VCaP (cell line): ENCODE measurements around the gene RXRA.
A peak's percentile ranks its signal among the peaks of the same experiment; 100 is the strongest.

Source experiments
- H3K27ac ChIP-seq: fragments of 450-650 bp; 2 replicates; pipeline ENCODE4 v1.5.1; 2017
- TF ChIP-seq, protein P1 (sequence below): fragments of 450-650 bp; conservative IDR thresholded peaks from 2 replicates; pipeline ENCODE4 v1.5.1; 2017; ENCODE audit warnings: mild to moderate bottlenecking, moderate library complexity

RXRA gene

GRCh38 chr9:134339183-134339806 lies 13.0 kb downstream of the RXRA start:
- H3K27ac ChIP-seq, result peak overlapping the region; percentile 34; the same call in 1 of the 2 replicates
- TF ChIP-seq, protein P1, sequence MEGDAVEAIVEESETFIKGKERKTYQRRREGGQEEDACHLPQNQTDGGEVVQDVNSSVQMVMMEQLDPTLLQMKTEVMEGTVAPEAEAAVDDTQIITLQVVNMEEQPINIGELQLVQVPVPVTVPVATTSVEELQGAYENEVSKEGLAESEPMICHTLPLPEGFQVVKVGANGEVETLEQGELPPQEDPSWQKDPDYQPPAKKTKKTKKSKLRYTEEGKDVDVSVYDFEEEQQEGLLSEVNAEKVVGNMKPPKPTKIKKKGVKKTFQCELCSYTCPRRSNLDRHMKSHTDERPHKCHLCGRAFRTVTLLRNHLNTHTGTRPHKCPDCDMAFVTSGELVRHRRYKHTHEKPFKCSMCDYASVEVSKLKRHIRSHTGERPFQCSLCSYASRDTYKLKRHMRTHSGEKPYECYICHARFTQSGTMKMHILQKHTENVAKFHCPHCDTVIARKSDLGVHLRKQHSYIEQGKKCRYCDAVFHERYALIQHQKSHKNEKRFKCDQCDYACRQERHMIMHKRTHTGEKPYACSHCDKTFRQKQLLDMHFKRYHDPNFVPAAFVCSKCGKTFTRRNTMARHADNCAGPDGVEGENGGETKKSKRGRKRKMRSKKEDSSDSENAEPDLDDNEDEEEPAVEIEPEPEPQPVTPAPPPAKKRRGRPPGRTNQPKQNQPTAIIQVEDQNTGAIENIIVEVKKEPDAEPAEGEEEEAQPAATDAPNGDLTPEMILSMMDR, result no peak

DNA sequence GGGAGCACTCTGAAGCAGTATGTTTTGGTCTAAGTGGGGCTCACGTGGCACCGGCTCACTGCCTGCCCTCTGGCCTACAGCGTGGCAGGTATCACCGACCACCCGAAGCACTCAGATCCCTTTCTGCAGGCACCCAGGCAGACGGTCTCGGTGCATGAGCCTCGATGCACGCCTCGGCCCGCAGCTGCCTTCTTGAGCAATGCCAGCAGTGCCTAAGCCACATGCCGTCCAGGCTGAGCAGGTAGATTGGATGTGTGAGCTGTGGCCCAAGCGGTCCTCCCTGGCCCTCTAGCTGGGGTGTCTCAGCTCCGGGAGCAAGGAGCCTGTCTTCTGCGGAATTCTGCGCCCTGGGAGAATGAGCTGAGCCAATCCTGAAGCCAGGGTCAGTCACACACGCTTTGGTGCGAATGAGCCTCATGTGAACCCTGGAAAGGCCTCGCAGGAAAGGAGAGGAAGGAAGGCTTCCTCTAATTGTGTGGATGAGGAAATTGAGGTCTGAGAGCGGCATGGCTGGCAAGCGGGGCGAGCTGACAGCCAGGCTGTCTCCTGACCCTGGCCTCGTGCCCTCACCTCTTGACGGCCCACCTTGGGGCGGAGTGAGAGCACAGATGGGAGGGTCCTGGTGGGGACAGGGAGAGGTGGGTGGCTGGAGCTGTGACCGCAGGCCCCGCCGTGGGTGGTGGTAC lies 14.4 kb downstream of the RXRA start:
- TF ChIP-seq, protein P1, result no peak
- H3K27ac ChIP-seq, result peak overlapping the region; percentile 14

GRCh38 chr9:134341306-134341705 lies 15.1 kb downstream of the RXRA start:
- no peak overlapping the region; the same call in 1 of the 2 replicates for H3K27ac ChIP-seq
- TF ChIP-seq, protein P1, result no peak

- peak overlapping the region; percentile 30; the same call in 1 of the 2 replicates for H3K27ac ChIP-seq
- TF ChIP-seq, protein P1, result no peak
Measured at GRCh38 chr9:134341929-134342745, 15.9 kb downstream of the RXRA start.

DNA sequence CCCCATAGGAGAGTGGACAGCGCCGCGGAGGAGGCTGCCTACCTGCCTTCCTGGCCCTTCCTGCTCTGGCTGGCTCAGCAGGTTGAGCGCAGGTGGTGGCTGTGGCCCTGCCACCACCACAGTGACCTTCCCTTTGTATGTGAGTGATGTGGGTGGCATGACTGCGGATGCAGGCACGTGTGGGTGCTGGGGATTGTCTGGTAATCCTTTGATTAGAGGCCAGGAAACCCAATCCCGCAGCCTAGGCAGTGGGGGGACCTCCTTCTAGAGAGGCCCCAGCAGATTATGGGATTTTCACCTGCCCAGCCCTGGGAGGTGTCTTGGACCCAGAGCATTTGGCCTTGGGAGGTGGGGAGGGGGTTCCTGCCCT lies 16.5 kb downstream of the RXRA start:
- H3K27ac ChIP-seq, result no peak overlapping the region
- TF ChIP-seq, protein P1, result no peak

- TF ChIP-seq, protein P1, result no peak
- H3K27ac ChIP-seq, result no peak overlapping the region
Measured at GRCh38 chr9:134343637-134344036, 17.4 kb downstream of the RXRA start.
